ENCODE data around the gene RPL9.
"Not testable (repeated sequence)": the region's sequence is repeated elsewhere in the genome, so short reads cannot be mapped to it uniquely, and the experiment has no call there.

RPL9 gene

GRCh38 chr4:39425297-39425696, 33.4 kb downstream of the RPL9 start:
- not testable (repeated sequence) for DNase-seq (ENCODE audit: low read depth)

- DNase-seq (ENCODE audit: low read depth) = no peak
These were observed 36.5 kb downstream of the RPL9 start for GRCh38 chr4:39422247-39422646.

GRCh38 chr4:39415678-39416283, 42.9 kb downstream of the RPL9 start:
- DNase-seq (ENCODE audit: low read depth) = no peak

- not testable (repeated sequence) for DNase-seq (ENCODE audit: low read depth)
These were observed 47.2 kb downstream of the RPL9 start for GRCh38 chr4:39411561-39411960.

GRCh38 chr4:39410415-39410814, 48.3 kb downstream of the RPL9 start:
- DNase-seq (ENCODE audit: low read depth) = no peak

- DNase-seq (ENCODE audit: low read depth) = no peak
These were observed 51.2 kb downstream of the RPL9 start for GRCh38 chr4:39407584-39407885.

GRCh38 chr4:39406763-39407583, 51.7 kb downstream of the RPL9 start, which contains the start of gene KLB:
TSS of gene KLB (plus strand) at chr4:39406930. CDS start at chr4:39406950, 20 bp downstream.
- DNase-seq (ENCODE audit: low read depth) = no peak
